Panc1 (cell line): ENCODE data around the gene NECTIN4.

Source experiments
- POLR2AphosphoS5 ChIP-seq: IDR thresholded peaks from 2 replicates; pipeline ENCODE4 v1.6.1; 2012; ENCODE audit warnings: mild to moderate bottlenecking, low read depth, low read length, moderate library complexity
- TF ChIP-seq, protein P1 (sequence below): fragments of 450-650 bp; IDR thresholded peaks from 2 replicates; pipeline ENCODE4 v1.5.1; 2017; ENCODE audit warnings: mild to moderate bottlenecking

DNA sequence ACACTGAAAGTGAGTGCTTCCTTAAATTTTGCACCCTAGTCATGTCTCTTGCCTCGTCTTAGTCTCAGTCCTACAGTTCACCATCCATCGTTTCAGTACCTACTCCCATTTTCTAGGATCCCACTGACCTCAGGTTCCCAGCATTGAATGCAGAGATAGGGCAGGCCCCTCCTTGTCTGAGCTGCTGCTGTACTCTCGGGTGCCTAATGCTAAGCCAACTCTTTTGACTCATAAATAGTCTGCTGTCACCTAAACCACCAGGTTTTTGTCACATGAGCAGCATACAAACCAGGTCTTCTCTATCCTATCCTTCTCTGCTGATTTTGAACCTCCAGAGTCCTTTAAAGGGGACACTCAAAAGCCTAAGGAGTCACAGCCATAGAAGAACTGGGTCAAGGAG is 22.7 kb downstream of the NECTIN4 start:
- TF ChIP-seq, protein P1, sequence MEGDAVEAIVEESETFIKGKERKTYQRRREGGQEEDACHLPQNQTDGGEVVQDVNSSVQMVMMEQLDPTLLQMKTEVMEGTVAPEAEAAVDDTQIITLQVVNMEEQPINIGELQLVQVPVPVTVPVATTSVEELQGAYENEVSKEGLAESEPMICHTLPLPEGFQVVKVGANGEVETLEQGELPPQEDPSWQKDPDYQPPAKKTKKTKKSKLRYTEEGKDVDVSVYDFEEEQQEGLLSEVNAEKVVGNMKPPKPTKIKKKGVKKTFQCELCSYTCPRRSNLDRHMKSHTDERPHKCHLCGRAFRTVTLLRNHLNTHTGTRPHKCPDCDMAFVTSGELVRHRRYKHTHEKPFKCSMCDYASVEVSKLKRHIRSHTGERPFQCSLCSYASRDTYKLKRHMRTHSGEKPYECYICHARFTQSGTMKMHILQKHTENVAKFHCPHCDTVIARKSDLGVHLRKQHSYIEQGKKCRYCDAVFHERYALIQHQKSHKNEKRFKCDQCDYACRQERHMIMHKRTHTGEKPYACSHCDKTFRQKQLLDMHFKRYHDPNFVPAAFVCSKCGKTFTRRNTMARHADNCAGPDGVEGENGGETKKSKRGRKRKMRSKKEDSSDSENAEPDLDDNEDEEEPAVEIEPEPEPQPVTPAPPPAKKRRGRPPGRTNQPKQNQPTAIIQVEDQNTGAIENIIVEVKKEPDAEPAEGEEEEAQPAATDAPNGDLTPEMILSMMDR: no peak
- no peak for TF ChIP-seq POLR2AphosphoS5
